ENCODE measurements around the gene SLC4A5. TPM values are rescaled to one million over a fixed set of nuclear protein-coding genes. Genes with fewer than 3 reads are reported as not detected.

Gene SLC4A5
- polyA plus RNA-seq, 2 of the 4 experiments (the other 2 are of a cell fraction): 0.50 to 1.1 TPM

DNA sequence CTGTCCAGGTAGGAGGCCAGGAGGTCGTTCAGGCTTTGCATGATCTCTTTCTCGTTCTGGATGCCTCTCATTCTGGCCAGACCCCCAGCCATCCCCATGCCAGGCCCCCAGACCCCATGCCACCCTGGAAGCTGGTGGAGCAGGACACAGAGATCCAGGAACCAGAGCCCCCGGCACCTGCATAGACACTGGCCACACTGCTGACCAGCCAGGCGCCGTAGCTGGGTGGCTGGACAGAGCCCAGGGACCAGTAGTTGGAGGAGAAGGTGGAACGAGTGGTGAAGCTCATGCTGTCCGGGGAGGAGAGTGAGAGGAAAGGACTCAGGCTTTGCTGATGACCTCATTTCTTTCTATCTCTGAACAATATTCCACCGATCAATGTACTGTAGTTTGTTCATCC, 35.5 kb downstream of the SLC4A5 start:
- ChIA-PET POLR2A (no interaction called here), CTCF (interaction anchor here (1.0 to 3.3 kb wide), 4 partner anchors 8 to 58 kb away, joined by 4 to 22 read pairs (median 4); no protein-coding TSS in a partner anchor)
- Histone ChIP-seq H3K9me3 (no peaks in the 10 kb centered on the region), H3K4me1 (no peaks in the 10 kb centered on the region), H3K27ac (no peak overlapping the region), H3K4me3 (no peak overlapping the region), H3K4me2 (no peak overlapping the region)
- DNase-seq (ENCODE audit: low read depth in 1 of 2, low spot score in 1 of 2): no peak
- FAIRE-seq: no peak
- TF ChIP-seq ZSCAN20 (CRISPR knock-in tag; IDR thresholded peaks at IDR 0.05): no peak
- TF ChIP-seq HDAC2 (IDR thresholded peaks at IDR 0.05): no peak
- no peak for TF ChIP-seq NFE2L2 (conservative IDR thresholded peaks at IDR 0.05; ENCODE audit: low read length)
- no peak for TF ChIP-seq MAFK (IDR thresholded peaks at IDR 0.05; ENCODE audit: partially characterized antibody)
- TF ChIP-seq MYC (IDR thresholded peaks at IDR 0.05; ENCODE audit: borderline replicate concordance, low read length): no peak
- no peak for TF ChIP-seq RCOR1 (IDR thresholded peaks at IDR 0.05; ENCODE audit: low read depth, low read length)
- TF ChIP-seq, protein P1, sequence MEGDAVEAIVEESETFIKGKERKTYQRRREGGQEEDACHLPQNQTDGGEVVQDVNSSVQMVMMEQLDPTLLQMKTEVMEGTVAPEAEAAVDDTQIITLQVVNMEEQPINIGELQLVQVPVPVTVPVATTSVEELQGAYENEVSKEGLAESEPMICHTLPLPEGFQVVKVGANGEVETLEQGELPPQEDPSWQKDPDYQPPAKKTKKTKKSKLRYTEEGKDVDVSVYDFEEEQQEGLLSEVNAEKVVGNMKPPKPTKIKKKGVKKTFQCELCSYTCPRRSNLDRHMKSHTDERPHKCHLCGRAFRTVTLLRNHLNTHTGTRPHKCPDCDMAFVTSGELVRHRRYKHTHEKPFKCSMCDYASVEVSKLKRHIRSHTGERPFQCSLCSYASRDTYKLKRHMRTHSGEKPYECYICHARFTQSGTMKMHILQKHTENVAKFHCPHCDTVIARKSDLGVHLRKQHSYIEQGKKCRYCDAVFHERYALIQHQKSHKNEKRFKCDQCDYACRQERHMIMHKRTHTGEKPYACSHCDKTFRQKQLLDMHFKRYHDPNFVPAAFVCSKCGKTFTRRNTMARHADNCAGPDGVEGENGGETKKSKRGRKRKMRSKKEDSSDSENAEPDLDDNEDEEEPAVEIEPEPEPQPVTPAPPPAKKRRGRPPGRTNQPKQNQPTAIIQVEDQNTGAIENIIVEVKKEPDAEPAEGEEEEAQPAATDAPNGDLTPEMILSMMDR (IDR thresholded peaks at IDR 0.05): no peak
- TF ChIP-seq FOSL2 (IDR thresholded peaks at IDR 0.05): no peak
- TF ChIP-seq FOSL2 (CRISPR knock-in tag; IDR thresholded peaks at IDR 0.05): no peak
- 55% methylated on average over 8 of the region's 8 CpGs for WGBS (ENCODE audit: missing lambda C conversion rate)
- ATAC-seq: no peak

DNA sequence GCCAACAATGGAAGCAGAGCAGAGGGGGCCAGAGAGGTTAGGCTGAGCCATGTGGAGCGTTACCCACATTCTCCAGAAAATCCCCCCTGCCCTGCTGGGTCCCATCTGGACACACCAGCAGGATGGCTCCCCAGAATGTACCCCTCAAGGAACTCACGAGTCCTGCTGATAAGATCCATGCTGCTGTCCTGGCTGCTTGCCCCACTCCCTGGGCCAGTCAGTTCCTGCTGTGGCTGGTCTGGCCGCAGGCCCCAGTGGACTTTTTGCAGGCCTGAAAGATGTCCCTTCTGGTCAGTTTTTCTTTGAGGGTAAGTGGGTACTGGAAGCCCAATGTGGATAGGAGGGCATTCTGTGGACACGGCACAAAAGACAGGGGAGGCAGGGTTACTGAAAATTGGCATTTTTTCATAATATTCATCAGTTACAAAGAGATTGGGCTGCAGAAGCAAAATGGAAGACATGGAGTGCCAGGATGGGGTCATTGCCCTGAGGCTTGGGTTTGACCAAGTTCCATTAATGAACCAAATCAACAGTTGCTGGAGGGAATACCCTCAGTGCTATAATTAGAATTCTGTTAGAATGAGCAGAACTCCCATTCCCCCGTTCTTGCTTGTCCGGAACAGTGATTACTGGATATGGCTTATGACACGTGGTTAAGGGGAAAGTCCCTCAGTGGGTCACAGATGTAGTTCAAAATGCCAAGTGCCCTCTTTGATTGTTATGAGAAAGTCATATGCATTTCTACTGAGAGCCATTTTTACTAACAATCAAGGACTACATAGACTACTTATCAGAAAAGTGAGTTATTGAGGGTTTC, 38.7 kb downstream of the SLC4A5 start:
- FAIRE-seq (no peak), DNase-seq (ENCODE audit: low read depth in 1 of 2, low spot score in 1 of 2) (no peak), ATAC-seq (no peak)
- no peak overlapping the region for H3K4me3 ChIP-seq
- H3K4me2 ChIP-seq: no peak overlapping the region
- CTCF ChIA-PET: no interaction called here
- TF ChIP-seq CBX2 (IDR thresholded peaks at IDR 0.05; ENCODE audit: borderline replicate concordance, low read depth) (no peak), PHF8 (IDR thresholded peaks at IDR 0.05; ENCODE audit: borderline replicate concordance, low read depth) (no peak), ZNF302 (CRISPR knock-in tag; IDR thresholded peaks at IDR 0.05) (no peak), FOSL2 (IDR thresholded peaks at IDR 0.05) (no peak), FOSL2 (CRISPR knock-in tag; IDR thresholded peaks at IDR 0.05) (no peak), ZSCAN20 (CRISPR knock-in tag; IDR thresholded peaks at IDR 0.05) (no peak), GATA3 (IDR thresholded peaks at IDR 0.05; ENCODE audit: borderline replicate concordance) (no peak), ESRRA (IDR thresholded peaks at IDR 0.05; ENCODE audit: borderline replicate concordance, low read length) (no peak), KDM1A (IDR thresholded peaks at IDR 0.05; ENCODE audit: low read depth) (no peak), ZFP36 (IDR thresholded peaks at IDR 0.05; ENCODE audit: borderline replicate concordance, partially characterized antibody) (no peak), RAD21 (conservative IDR thresholded peaks at IDR 0.05 in 1 of 2, IDR thresholded peaks at IDR 0.05 in 1 of 2) (no peak), POLR2AphosphoS2 (conservative IDR thresholded peaks at IDR 0.05; ENCODE audit: low read length) (no peak), CBX8 (IDR thresholded peaks at IDR 0.05) (no peak), MAZ (IDR thresholded peaks at IDR 0.05; ENCODE audit: borderline replicate concordance, low read depth, low read length) (no peak), SREBF2 (IDR thresholded peaks at IDR 0.05) (no peak), FOXS1 (CRISPR knock-in tag; IDR thresholded peaks at IDR 0.05) (no peak)
- TF ChIP-seq, protein P2, sequence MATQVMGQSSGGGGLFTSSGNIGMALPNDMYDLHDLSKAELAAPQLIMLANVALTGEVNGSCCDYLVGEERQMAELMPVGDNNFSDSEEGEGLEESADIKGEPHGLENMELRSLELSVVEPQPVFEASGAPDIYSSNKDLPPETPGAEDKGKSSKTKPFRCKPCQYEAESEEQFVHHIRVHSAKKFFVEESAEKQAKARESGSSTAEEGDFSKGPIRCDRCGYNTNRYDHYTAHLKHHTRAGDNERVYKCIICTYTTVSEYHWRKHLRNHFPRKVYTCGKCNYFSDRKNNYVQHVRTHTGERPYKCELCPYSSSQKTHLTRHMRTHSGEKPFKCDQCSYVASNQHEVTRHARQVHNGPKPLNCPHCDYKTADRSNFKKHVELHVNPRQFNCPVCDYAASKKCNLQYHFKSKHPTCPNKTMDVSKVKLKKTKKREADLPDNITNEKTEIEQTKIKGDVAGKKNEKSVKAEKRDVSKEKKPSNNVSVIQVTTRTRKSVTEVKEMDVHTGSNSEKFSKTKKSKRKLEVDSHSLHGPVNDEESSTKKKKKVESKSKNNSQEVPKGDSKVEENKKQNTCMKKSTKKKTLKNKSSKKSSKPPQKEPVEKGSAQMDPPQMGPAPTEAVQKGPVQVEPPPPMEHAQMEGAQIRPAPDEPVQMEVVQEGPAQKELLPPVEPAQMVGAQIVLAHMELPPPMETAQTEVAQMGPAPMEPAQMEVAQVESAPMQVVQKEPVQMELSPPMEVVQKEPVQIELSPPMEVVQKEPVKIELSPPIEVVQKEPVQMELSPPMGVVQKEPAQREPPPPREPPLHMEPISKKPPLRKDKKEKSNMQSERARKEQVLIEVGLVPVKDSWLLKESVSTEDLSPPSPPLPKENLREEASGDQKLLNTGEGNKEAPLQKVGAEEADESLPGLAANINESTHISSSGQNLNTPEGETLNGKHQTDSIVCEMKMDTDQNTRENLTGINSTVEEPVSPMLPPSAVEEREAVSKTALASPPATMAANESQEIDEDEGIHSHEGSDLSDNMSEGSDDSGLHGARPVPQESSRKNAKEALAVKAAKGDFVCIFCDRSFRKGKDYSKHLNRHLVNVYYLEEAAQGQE (IDR thresholded peaks at IDR 0.05): no peak
- TF ChIP-seq, protein P3, sequence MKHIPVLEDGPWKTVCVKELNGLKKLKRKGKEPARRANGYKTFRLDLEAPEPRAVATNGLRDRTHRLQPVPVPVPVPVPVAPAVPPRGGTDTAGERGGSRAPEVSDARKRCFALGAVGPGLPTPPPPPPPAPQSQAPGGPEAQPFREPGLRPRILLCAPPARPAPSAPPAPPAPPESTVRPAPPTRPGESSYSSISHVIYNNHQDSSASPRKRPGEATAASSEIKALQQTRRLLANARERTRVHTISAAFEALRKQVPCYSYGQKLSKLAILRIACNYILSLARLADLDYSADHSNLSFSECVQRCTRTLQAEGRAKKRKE (CRISPR knock-in tag; IDR thresholded peaks at IDR 0.05; ENCODE audit: low read depth): no peak
- TF ChIP-seq, protein P4, sequence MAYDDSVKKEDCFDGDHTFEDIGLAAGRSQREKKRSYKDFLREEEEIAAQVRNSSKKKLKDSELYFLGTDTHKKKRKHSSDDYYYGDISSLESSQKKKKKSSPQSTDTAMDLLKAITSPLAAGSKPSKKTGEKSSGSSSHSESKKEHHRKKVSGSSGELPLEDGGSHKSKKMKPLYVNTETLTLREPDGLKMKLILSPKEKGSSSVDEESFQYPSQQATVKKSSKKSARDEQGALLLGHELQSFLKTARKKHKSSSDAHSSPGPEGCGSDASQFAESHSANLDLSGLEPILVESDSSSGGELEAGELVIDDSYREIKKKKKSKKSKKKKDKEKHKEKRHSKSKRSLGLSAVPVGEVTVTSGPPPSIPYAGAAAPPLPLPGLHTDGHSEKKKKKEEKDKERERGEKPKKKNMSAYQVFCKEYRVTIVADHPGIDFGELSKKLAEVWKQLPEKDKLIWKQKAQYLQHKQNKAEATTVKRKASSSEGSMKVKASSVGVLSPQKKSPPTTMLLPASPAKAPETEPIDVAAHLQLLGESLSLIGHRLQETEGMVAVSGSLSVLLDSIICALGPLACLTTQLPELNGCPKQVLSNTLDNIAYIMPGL (CRISPR knock-in tag; IDR thresholded peaks at IDR 0.05; ENCODE audit: borderline replicate concordance): no peak
- TF ChIP-seq, protein P5, sequence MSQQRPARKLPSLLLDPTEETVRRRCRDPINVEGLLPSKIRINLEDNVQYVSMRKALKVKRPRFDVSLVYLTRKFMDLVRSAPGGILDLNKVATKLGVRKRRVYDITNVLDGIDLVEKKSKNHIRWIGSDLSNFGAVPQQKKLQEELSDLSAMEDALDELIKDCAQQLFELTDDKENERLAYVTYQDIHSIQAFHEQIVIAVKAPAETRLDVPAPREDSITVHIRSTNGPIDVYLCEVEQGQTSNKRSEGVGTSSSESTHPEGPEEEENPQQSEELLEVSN (IDR thresholded peaks at IDR 0.05; ENCODE audit: borderline replicate concordance, low read depth): no peak
- H3K4me1 ChIP-seq: no peaks in the 10 kb centered on the region
- H3K9me3 ChIP-seq: no peaks in the 10 kb centered on the region
- POLR2A ChIA-PET: no interaction called here
- H3K27ac ChIP-seq: no peak overlapping the region
- WGBS (ENCODE audit: missing lambda C conversion rate): 64% methylated on average over 6 of the region's 7 CpGs

Measured in A549 (cell line).